ENCODE data around the gene DCP1B. TPM values are rescaled to one million over a fixed set of nuclear protein-coding genes. Genes with fewer than 3 reads are reported as not detected.

Gene DCP1B
- total and polyA plus RNA-seq, 7 donors, result 1.7 to 13.8 (median 9.9) TPM

- H3K27ac ChIP-seq, result peak overlapping the region; percentile 23
- ATAC-seq (peak; percentile 61 to 84 (median 71)), DNase-seq (no peak)
- intact Hi-C loops (cut with DNase I), result no loop called here
- H3K27me3 ChIP-seq (ENCODE audit: insufficient read depth in 3 of 3, low read length in 2 of 3), result no peaks in the 10 kb centered on the region
- peaks cover 24% of the 10 kb centered on the region for H3K9me3 ChIP-seq
- H3K4me3 ChIP-seq, result no peak overlapping the region
- peaks cover 10% of the 10 kb centered on the region for H3K4me1 ChIP-seq
- no peaks in the 10 kb centered on the region for H3K36me3 ChIP-seq (ENCODE audit: insufficient read depth in 1 of 2, low read depth in 1 of 2)
- 9 to 14% (median 11%) methylated on average over 3 of the region's 3 CpGs for WGBS, 3 donors
- TF ChIP-seq CTCF (IDR thresholded peaks at IDR 0.05), result no peak
Observed at GRCh38 chr12:1906579-1906978, 97.7 kb downstream of the DCP1B start.

DNA sequence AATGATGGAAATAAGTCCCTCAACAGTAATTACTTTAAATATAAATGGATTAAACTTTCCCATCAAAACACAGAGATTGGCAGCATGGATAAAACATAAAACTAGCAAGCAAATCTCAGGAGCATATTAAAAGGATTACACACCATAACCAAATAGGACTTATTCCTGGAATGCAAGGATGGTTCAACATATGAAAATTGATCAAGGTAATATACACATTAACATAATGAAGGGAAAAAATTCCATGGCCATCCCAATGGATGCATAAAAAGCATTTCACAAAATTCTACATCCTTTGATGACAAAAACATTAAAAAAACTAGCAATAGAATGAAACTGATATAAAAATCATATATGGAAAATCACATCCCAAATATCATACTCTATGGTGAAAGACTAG lies 99.4 kb downstream of the DCP1B start:
- Histone ChIP-seq H3K4me3 (no peak overlapping the region), H3K27ac (no peak overlapping the region), H3K9me3 (peaks cover 24% of the 10 kb centered on the region), H3K4me1 (peaks cover 4% of the 10 kb centered on the region), H3K27me3 (ENCODE audit: insufficient read depth in 3 of 3, low read length in 2 of 3) (no peaks in the 10 kb centered on the region), H3K36me3 (ENCODE audit: insufficient read depth in 1 of 2, low read depth in 1 of 2) (no peaks in the 10 kb centered on the region)
- intact Hi-C loops (cut with DNase I), result no loop called here
- DNase-seq (no peak), ATAC-seq (no peak)
- TF ChIP-seq CTCF (IDR thresholded peaks at IDR 0.05), result no peak

DNA sequence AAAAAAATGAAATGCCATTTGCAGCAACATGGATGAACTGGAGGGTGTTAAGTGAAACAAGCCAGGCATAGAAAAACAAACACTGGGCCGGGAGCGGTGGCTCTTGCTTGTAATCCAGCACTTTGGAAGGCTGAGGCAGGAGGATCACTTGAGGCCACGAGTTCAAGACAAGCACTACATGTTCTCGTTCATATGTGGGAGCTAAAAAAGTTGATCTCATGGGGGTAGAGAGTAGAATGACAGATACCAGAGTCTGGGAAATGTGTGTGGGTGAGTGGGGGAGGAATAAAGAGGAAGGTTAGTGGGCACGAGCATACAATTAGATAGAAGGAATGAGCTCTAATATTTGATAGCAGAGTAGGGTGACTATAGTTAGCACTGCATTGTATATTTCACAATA lies 107.3 kb downstream of the DCP1B start:
- no peak for DNase-seq
- WGBS, 3 donors, result 74 to 84% (median 75%) methylated on average over 5 of the region's 5 CpGs
- no peak for ATAC-seq
- intact Hi-C loops (cut with DNase I), result no loop called here
- Histone ChIP-seq H3K27me3 (ENCODE audit: insufficient read depth in 3 of 3, low read length in 2 of 3) (no peaks in the 10 kb centered on the region), H3K4me3 (no peak overlapping the region), H3K36me3 (ENCODE audit: insufficient read depth in 1 of 2, low read depth in 1 of 2) (no peaks in the 10 kb centered on the region), H3K4me1 (no peaks in the 10 kb centered on the region), H3K27ac (no peak overlapping the region), H3K9me3 (no peaks in the 10 kb centered on the region)
- TF ChIP-seq CTCF (IDR thresholded peaks at IDR 0.05), result no peak

Other genes with a start within 250 kb of the DCP1B start
- gene LRTM2, start 183.9 kb downstream of the DCP1B start, total RNA-seq, result not detected
- not detected for gene LRTM2, start 183.9 kb downstream of the DCP1B start, polyA plus RNA-seq
- gene CACNA2D4, start 85.8 kb downstream of the DCP1B start, total RNA-seq, result 1 to 10 TPM in 1 of 4 donors, under 1 TPM in 3; 0.91 to 1.8 (median 0.94) TPM
- gene CACNA2D4, start 85.8 kb downstream of the DCP1B start, polyA plus RNA-seq, result 1 to 10 TPM in 1 of 3 donors, under 1 TPM in 2; 0.74 to 1.1 (median 0.90) TPM
- gene CACNA1C, start 48.5 kb upstream of the DCP1B start, total RNA-seq, result 1 to 10 TPM in 3 of 4 donors, under 1 TPM in 1; 0.95 to 2.9 (median 1.3) TPM
- gene CACNA1C, start 48.5 kb upstream of the DCP1B start, polyA plus RNA-seq, result under 1 TPM; 0.26 to 0.48 (median 0.46) TPM